ENCODE results near the gene MRTFB. TPM values are rescaled to one million over a fixed set of nuclear protein-coding genes. Genes with fewer than 3 reads are reported as not detected.

Gene MRTFB
- total RNA-seq, 1 donor from 2014 or later = 83.1 TPM

DNA sequence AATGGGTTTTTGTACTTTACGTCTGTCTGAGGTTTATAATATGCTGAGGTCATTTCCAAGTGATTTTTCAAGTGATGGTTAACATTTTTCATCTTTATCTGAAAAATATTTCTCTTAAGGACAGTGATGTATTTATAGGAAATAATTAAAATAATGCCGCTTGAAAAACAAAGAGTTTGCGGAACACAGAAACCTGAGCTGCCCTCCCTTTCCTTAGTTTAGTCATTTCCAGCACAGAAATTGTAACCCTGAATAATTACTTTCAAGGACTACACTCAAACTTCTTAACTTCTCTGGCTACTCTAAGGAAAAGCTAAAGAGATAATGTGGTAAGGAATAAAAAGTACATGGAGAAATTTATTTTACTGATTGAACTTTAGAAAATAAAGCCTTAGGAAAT, 54.6 kb downstream of the MRTFB start:
- peaks cover 38% of the 10 kb centered on the region for H3K36me3 Mint-ChIP-seq (ENCODE audit: insufficient read depth)
- no peaks in the 10 kb centered on the region for H3K27me3 Mint-ChIP-seq
- no peak overlapping the region for H3K4me3 Mint-ChIP-seq (ENCODE audit: low read depth)
- no peak for DNase-seq (ENCODE audit: low spot score, unreplicated experiment)
- H3K9me3 Mint-ChIP-seq (ENCODE audit: low read depth) = peaks cover 11% of the 10 kb centered on the region
- H3K27ac Mint-ChIP-seq = peak overlapping the region; percentile 62
- H3K4me1 Mint-ChIP-seq (ENCODE audit: low read depth) = peaks cover 20% of the 10 kb centered on the region
- TF ChIP-seq, protein P1, sequence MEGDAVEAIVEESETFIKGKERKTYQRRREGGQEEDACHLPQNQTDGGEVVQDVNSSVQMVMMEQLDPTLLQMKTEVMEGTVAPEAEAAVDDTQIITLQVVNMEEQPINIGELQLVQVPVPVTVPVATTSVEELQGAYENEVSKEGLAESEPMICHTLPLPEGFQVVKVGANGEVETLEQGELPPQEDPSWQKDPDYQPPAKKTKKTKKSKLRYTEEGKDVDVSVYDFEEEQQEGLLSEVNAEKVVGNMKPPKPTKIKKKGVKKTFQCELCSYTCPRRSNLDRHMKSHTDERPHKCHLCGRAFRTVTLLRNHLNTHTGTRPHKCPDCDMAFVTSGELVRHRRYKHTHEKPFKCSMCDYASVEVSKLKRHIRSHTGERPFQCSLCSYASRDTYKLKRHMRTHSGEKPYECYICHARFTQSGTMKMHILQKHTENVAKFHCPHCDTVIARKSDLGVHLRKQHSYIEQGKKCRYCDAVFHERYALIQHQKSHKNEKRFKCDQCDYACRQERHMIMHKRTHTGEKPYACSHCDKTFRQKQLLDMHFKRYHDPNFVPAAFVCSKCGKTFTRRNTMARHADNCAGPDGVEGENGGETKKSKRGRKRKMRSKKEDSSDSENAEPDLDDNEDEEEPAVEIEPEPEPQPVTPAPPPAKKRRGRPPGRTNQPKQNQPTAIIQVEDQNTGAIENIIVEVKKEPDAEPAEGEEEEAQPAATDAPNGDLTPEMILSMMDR (IDR thresholded peaks at IDR 0.05; ENCODE audit: unreplicated experiment) = no peak

DNA sequence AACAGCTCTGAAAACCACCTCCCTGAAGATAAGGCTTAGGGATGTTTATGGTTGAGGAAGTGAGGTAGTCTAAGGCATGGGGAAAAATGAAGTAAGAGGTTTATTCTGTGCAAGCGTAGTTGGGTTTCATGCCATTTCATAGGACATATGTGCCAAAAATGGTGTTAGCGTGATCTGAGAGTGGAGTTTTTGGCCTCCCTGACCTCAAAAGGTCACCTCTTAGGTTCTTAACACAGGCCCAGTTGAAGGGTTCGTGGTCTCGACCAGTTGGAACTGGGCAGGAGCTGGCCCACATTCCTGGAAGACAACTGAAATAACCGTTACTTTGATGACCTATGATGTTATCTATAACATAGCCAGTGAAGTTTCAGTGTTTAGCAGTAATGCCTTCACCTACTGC, 57.0 kb downstream of the MRTFB start:
- H3K4me3 Mint-ChIP-seq (ENCODE audit: low read depth) = no peak overlapping the region
- no peak for DNase-seq (ENCODE audit: low spot score, unreplicated experiment)
- H3K27me3 Mint-ChIP-seq = no peaks in the 10 kb centered on the region
- H3K9me3 Mint-ChIP-seq (ENCODE audit: low read depth) = peaks cover 8% of the 10 kb centered on the region
- H3K27ac Mint-ChIP-seq = no peak overlapping the region
- peaks cover 29% of the 10 kb centered on the region for H3K4me1 Mint-ChIP-seq (ENCODE audit: low read depth)
- TF ChIP-seq, protein P1 (IDR thresholded peaks at IDR 0.05; ENCODE audit: unreplicated experiment) = no peak
- peaks cover 31% of the 10 kb centered on the region for H3K36me3 Mint-ChIP-seq (ENCODE audit: insufficient read depth)

DNA sequence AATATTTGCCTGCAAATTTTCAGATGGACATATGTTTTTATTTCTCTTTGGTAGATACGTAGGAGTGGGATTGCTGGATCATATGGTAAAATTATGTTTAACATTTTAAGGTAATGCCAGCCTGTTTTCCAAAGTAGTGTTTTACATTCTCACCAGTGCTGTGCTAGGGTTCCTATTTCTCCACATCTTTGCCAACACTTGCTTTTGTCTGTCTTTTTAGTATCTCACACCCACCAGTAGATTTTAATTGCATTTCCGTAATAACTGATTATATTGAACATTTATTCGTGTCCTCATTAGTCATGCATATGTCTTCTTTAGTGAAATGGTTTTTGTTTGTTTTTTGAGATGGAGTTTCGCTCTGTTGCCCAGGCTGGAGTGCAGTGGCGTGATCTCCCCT, 58.4 kb downstream of the MRTFB start:
- Mint-ChIP-seq H3K9me3 (ENCODE audit: low read depth) (peaks cover 8% of the 10 kb centered on the region), H3K27ac (no peak overlapping the region), H3K4me1 (ENCODE audit: low read depth) (peaks cover 27% of the 10 kb centered on the region), H3K27me3 (no peaks in the 10 kb centered on the region), H3K4me3 (ENCODE audit: low read depth) (no peak overlapping the region), H3K36me3 (ENCODE audit: insufficient read depth) (peaks cover 22% of the 10 kb centered on the region)
- TF ChIP-seq, protein P1 (IDR thresholded peaks at IDR 0.05; ENCODE audit: unreplicated experiment) = no peak
- DNase-seq (ENCODE audit: low spot score, unreplicated experiment) = no peak

DNA sequence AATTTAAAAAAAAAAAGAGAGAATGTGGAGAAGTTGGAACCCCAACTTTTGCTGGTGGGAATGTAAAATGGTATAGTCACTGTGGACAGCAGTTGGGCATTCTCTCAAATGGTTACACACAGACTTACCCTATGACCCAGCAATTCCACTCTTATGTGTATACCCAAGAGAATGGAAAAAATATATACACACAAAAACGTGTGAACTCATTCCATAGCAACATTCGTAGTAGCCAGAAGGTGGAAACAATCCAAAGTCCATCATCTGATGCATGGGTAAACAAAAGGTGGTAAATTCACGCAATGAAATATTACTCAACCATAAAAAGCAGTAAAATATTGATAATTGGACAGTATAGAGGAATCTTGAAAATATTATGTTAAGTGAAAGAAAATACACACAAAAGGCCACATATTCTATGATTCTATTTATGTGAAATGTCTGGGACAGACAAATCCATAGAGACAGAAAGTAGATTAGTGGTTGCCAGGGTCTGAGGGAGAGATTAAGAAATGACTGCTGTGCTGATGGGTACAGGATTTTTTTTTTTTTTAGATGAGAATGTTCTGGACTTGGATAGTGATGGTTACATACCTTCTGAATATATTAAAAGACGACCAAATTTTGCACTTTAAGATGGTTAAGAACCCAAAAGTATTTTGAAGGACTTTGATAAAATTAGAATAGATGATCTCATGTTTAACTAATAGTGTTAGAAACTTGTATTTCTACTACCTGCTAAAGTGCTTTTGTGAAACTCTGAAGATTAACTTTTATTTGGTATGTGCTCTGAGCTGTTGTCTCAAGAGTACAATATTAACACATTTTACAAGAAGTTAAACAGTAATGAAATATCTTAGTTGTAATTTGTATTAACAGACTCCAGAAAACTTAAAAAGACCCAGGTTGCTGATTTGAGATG, 60.9 kb downstream of the MRTFB start:
- H3K36me3 Mint-ChIP-seq (ENCODE audit: insufficient read depth) = peaks cover 24% of the 10 kb centered on the region
- no peaks in the 10 kb centered on the region for H3K27me3 Mint-ChIP-seq
- peaks cover 8% of the 10 kb centered on the region for H3K9me3 Mint-ChIP-seq (ENCODE audit: low read depth)
- no peak for DNase-seq (ENCODE audit: low spot score, unreplicated experiment)
- TF ChIP-seq, protein P1 (IDR thresholded peaks at IDR 0.05; ENCODE audit: unreplicated experiment) = no peak
- no peak overlapping the region for H3K4me3 Mint-ChIP-seq (ENCODE audit: low read depth)
- H3K4me1 Mint-ChIP-seq (ENCODE audit: low read depth) = peaks cover 17% of the 10 kb centered on the region
- H3K27ac Mint-ChIP-seq = no peak overlapping the region

DNA sequence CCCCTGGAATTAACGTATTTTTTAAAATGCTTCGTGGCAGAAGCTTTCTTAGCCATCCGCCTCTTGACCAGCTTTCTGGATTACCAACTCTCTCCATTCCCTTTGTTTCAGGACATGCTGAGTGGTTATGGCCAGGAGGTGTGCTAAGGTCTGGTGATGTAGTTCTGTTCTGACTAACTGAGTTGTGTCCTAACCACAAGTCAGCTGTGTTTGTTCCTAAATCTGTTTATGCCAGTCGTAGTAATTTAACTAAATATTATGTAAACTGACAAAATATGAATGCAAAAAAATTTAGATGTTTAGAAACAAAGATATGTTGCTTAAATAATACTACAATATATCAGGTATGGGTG, 61.6 kb downstream of the MRTFB start:
- Mint-ChIP-seq H3K9me3 (ENCODE audit: low read depth) (peaks cover 8% of the 10 kb centered on the region), H3K27me3 (no peaks in the 10 kb centered on the region), H3K27ac (peak overlapping the region; percentile 16), H3K4me1 (ENCODE audit: low read depth) (peaks cover 17% of the 10 kb centered on the region), H3K36me3 (ENCODE audit: insufficient read depth) (peaks cover 24% of the 10 kb centered on the region), H3K4me3 (ENCODE audit: low read depth) (no peak overlapping the region)
- no peak for DNase-seq (ENCODE audit: low spot score, unreplicated experiment)
- TF ChIP-seq, protein P1 (IDR thresholded peaks at IDR 0.05; ENCODE audit: unreplicated experiment) = no peak
